Bronchial epithelial cell (primary cell): ENCODE data around the gene ARHGAP5. TPM values are rescaled to one million over a fixed set of nuclear protein-coding genes. Genes with fewer than 3 reads are reported as not detected.
A peak's percentile ranks its signal among the peaks of the same experiment; 100 is the strongest.

Source experiments
- DNase-seq: peaks from one replicate; pipeline ENCODE4 v3.0.0-alpha.2; 2010; ENCODE audit warnings: low read depth
- FAIRE-seq: peaks from 2 replicates; lab custom pipeline; 2011; peaks lifted over from hg19 to GRCh38; lab: Jason Lieb, UNC
- H3K27me3 ChIP-seq: 2 replicates; pipeline ENCODE4 v1.5.1; 2011; ENCODE audit warnings: low read length; ENCODE audit not compliant: control insufficient read depth, insufficient read depth
- H3K36me3 ChIP-seq: 2 replicates; pipeline ENCODE4 v1.5.1; 2011; ENCODE audit warnings: low read length; ENCODE audit not compliant: control insufficient read depth, insufficient read depth
- H3K4me3 ChIP-seq: 2 replicates; pipeline ENCODE4 v1.5.1; 2011; ENCODE audit warnings: mild to moderate bottlenecking, low read depth, low read length, control low read depth
- CTCF ChIP-seq: IDR thresholded peaks from 2 replicates; pipeline ENCODE4 v1.5.1; 2011; ENCODE audit warnings: mild to moderate bottlenecking, moderate library complexity, low read length, control low read depth, inconsistent platforms; ENCODE audit not compliant: insufficient read depth, severe bottlenecking
- total RNA-seq: library from RNA; depleted of rRNA; stranded (reverse); fragments of >200 nt; gene quantifications from 2 replicates; pipeline ENCODE4 v1.2.1, GENCODE V29; 2014

The ARHGAP5 gene
- total RNA-seq, 1 donor from 2014 or later, result 139 TPM

DNA sequence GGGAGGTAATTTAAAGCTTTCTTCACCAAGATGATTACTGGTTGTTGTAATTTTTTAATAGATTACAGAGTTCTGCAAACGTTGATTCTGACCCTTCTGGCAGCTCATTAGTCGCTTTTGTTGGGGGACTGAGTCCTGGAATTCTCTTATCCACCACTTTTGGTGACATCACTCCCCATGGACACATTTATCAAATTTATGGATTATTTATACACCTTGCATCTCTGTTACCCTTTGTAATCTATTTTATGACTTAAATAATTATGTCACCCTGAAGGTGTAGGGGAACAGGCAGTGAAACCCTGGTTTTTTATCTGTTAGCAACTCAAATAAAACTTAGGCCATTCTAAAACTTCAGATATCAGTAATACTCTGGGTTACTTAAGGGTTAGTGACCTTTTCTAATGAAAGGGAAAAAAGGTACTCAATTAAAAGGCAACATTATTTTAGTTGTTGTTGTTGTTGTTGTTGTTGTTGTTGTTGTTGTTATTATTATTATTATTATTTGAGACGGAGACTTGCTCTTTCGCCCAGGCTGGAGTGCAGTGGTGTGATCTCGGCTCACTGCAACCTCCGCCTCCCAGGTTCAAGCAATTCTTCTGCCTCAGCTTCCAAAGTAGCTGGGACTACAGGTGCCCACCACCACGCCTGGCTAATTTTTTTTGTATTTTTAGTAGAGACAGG is 65.8 kb downstream of the ARHGAP5 start:
- Histone ChIP-seq H3K27me3 (no peaks in the 10 kb centered on the region), H3K36me3 (peaks cover 7% of the 10 kb centered on the region), H3K4me3 (no peak overlapping the region)
- no peak for FAIRE-seq
- no peak for TF ChIP-seq CTCF
- no peak for DNase-seq

- FAIRE-seq (no peak), DNase-seq (no peak)
- Histone ChIP-seq H3K4me3 (no peak overlapping the region), H3K36me3 (peaks cover 11% of the 10 kb centered on the region), H3K27me3 (no peaks in the 10 kb centered on the region)
- no peak for TF ChIP-seq CTCF
Observed at GRCh38 chr14:32150392-32150791, 73.3 kb downstream of the ARHGAP5 start.

- no peak for TF ChIP-seq CTCF
- Histone ChIP-seq H3K4me3 (no peak overlapping the region), H3K36me3 (no peaks in the 10 kb centered on the region), H3K27me3 (no peaks in the 10 kb centered on the region)
- FAIRE-seq (no peak), DNase-seq (no peak)
Observed at GRCh38 chr14:32166029-32166428, 88.9 kb downstream of the ARHGAP5 start.

DNA sequence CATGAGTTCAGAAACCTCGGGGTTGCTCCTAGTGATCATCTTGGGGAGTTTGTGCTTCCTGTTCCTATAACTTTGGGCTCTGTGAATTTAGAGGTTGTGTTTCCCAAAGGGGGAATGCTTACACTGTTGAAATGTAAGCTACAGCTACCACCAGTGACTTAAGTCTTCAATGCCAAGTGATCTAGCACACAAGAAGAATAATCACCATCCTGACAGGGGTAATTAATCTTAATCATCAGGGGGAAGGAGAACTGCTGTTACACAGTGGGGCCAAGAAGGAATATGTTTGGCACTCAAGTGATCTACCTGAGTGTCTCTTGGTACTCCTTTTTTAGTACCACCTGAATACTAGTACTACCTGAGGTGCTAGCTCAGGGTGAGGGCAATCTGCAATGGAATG is 89.8 kb downstream of the ARHGAP5 start:
- no peaks in the 10 kb centered on the region for H3K27me3 ChIP-seq
- FAIRE-seq, result no peak

DNA sequence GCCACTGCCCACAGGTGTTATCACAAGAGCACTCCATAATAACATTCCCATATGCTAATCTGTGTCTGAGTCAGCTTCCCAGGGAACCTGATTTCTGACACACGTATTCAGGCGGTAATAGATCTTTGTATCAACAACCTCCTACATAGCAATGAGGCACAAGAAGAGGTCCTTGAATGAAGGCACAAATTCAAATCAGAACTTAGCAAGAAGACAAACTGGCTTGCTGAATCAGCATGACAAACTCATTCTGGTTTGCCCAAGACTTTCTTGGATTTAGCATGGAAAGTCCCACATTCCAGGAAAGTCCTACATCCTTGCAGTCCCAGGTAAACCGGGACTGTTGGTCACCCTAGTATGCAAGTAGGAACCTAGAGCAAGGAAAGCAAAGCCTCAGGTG is 90.8 kb downstream of the ARHGAP5 start:
- H3K27me3 ChIP-seq, result no peaks in the 10 kb centered on the region
- H3K4me3 ChIP-seq, result no peak overlapping the region
- no peak for TF ChIP-seq CTCF
- H3K36me3 ChIP-seq, result no peaks in the 10 kb centered on the region
- DNase-seq, result peak; percentile 63
- no peak for FAIRE-seq

More for the DNA sequence above, 89.8 kb downstream of the ARHGAP5 start:
- H3K4me3 ChIP-seq, result no peak overlapping the region
- no peak for TF ChIP-seq CTCF
- no peaks in the 10 kb centered on the region for H3K36me3 ChIP-seq
- no peak for DNase-seq

DNA sequence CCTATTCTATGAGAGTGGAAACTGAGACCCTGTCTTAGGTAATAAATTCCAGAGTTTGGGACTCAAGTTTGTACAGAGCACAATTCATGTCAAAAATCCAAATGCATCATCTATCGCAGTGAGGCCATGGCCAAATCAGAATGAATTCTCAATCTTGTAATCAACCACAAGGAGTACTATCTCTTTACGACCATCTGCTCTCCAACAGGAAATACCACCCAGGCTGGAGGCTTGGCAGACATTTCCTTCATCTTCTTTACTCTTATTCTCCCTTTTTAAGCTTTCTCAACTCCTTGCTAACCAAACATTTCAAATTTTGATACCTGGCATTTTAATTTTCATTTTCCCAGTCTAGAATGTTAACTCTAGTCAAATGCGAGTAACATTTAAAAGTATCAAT is 92.1 kb downstream of the ARHGAP5 start:
- Histone ChIP-seq H3K36me3 (no peaks in the 10 kb centered on the region), H3K27me3 (no peaks in the 10 kb centered on the region), H3K4me3 (no peak overlapping the region)
- TF ChIP-seq CTCF, result no peak
- no peak for FAIRE-seq
- no peak for DNase-seq
